ENCODE results near the gene ACP4.
"Not testable (repeated sequence)": the region's sequence is repeated elsewhere in the genome, so short reads cannot be mapped to it uniquely, and the experiment has no call there.

The ACP4 gene

GRCh38 chr19:50811622-50812238 lies 21.5 kb downstream of the ACP4 start:
- not testable (repeated sequence) for H3K4me3 ChIP-seq (ENCODE audit: insufficient read depth, low read depth, low read length); H3K36me3 ChIP-seq (ENCODE audit: control insufficient read depth, insufficient read depth, low read length); H3K27ac ChIP-seq (ENCODE audit: insufficient read depth, low read depth, low read length, poor library complexity, severe bottlenecking); H3K4me1 ChIP-seq (ENCODE audit: control insufficient read depth, insufficient read depth, low read length); H3K9me3 ChIP-seq (ENCODE audit: control insufficient read depth, low read length)
- 70 to 73% methylated on average over 3 of the region's 3 CpGs for WGBS, 2 experiments
- peaks cover 22% of the 10 kb centered on the region for H3K27me3 ChIP-seq (ENCODE audit: control insufficient read depth, insufficient read depth, low read length, poor library complexity, severe bottlenecking)

- H3K27me3 ChIP-seq (ENCODE audit: control insufficient read depth, insufficient read depth, low read length, poor library complexity, severe bottlenecking) = peaks cover 26% of the 10 kb centered on the region
- 68 to 71% methylated on average over 3 of the region's 3 CpGs for WGBS, 2 experiments
- H3K9me3 ChIP-seq (ENCODE audit: control insufficient read depth, low read length) = no peaks in the 10 kb centered on the region
- H3K4me3 ChIP-seq (ENCODE audit: insufficient read depth, low read depth, low read length) = no peak overlapping the region
- no peak overlapping the region for H3K27ac ChIP-seq (ENCODE audit: insufficient read depth, low read depth, low read length, poor library complexity, severe bottlenecking)
- H3K4me1 ChIP-seq (ENCODE audit: control insufficient read depth, insufficient read depth, low read length) = no peaks in the 10 kb centered on the region
- H3K36me3 ChIP-seq (ENCODE audit: control insufficient read depth, insufficient read depth, low read length) = no peaks in the 10 kb centered on the region
Measured at GRCh38 chr19:50812474-50812873, 22.3 kb downstream of the ACP4 start.

GRCh38 chr19:50814883-50815282 lies 24.7 kb downstream of the ACP4 start:
- no peaks in the 10 kb centered on the region for H3K9me3 ChIP-seq (ENCODE audit: control insufficient read depth, low read length)
- H3K27ac ChIP-seq (ENCODE audit: insufficient read depth, low read depth, low read length, poor library complexity, severe bottlenecking) = no peak overlapping the region
- WGBS, 2 experiments = 82 to 88% methylated on average over 5 of the region's 5 CpGs
- peaks cover 43% of the 10 kb centered on the region for H3K27me3 ChIP-seq (ENCODE audit: control insufficient read depth, insufficient read depth, low read length, poor library complexity, severe bottlenecking)
- H3K4me3 ChIP-seq (ENCODE audit: insufficient read depth, low read depth, low read length) = no peak overlapping the region
- peaks cover 5% of the 10 kb centered on the region for H3K4me1 ChIP-seq (ENCODE audit: control insufficient read depth, insufficient read depth, low read length)
- H3K36me3 ChIP-seq (ENCODE audit: control insufficient read depth, insufficient read depth, low read length) = no peaks in the 10 kb centered on the region

- Histone ChIP-seq H3K9me3 (ENCODE audit: control insufficient read depth, low read length) (no peaks in the 10 kb centered on the region), H3K4me3 (ENCODE audit: insufficient read depth, low read depth, low read length) (no peak overlapping the region), H3K27ac (ENCODE audit: insufficient read depth, low read depth, low read length, poor library complexity, severe bottlenecking) (no peak overlapping the region), H3K36me3 (ENCODE audit: control insufficient read depth, insufficient read depth, low read length) (no peaks in the 10 kb centered on the region), H3K4me1 (ENCODE audit: control insufficient read depth, insufficient read depth, low read length) (peaks cover 5% of the 10 kb centered on the region), H3K27me3 (ENCODE audit: control insufficient read depth, insufficient read depth, low read length, poor library complexity, severe bottlenecking) (peaks cover 45% of the 10 kb centered on the region)
- 91 to 96% methylated on average over 1 of the region's 1 CpG for WGBS, 2 experiments
Measured at GRCh38 chr19:50815439-50815838, 25.2 kb downstream of the ACP4 start.

- peaks cover 69% of the 10 kb centered on the region for H3K27me3 ChIP-seq (ENCODE audit: control insufficient read depth, insufficient read depth, low read length, poor library complexity, severe bottlenecking)
Measured at GRCh38 chr19:50817941-50818858, 28.0 kb downstream of the ACP4 start.

GRCh38 chr19:50818859-50819472 lies 28.8 kb downstream of the ACP4 start:
- H3K9me3 ChIP-seq (ENCODE audit: control insufficient read depth, low read length) = no peaks in the 10 kb centered on the region
- peaks cover 70% of the 10 kb centered on the region for H3K27me3 ChIP-seq (ENCODE audit: control insufficient read depth, insufficient read depth, low read length, poor library complexity, severe bottlenecking)
- H3K4me1 ChIP-seq (ENCODE audit: control insufficient read depth, insufficient read depth, low read length) = peaks cover 5% of the 10 kb centered on the region
- no peaks in the 10 kb centered on the region for H3K36me3 ChIP-seq (ENCODE audit: control insufficient read depth, insufficient read depth, low read length)
- H3K27ac ChIP-seq (ENCODE audit: insufficient read depth, low read depth, low read length, poor library complexity, severe bottlenecking) = no peak overlapping the region
- H3K4me3 ChIP-seq (ENCODE audit: insufficient read depth, low read depth, low read length) = no peak overlapping the region
- 86 to 88% methylated on average over 12 of the region's 12 CpGs for WGBS, 2 experiments

More at GRCh38 chr19:50817941-50818858, 28.0 kb downstream of the ACP4 start:
- Histone ChIP-seq H3K4me1 (ENCODE audit: control insufficient read depth, insufficient read depth, low read length) (peaks cover 5% of the 10 kb centered on the region), H3K36me3 (ENCODE audit: control insufficient read depth, insufficient read depth, low read length) (no peaks in the 10 kb centered on the region), H3K27ac (ENCODE audit: insufficient read depth, low read depth, low read length, poor library complexity, severe bottlenecking) (no peak overlapping the region), H3K4me3 (ENCODE audit: insufficient read depth, low read depth, low read length) (peak overlapping the region; percentile 41), H3K9me3 (ENCODE audit: control insufficient read depth, low read length) (no peaks in the 10 kb centered on the region)
- 24 to 25% methylated on average over 52 of the region's 52 CpGs for WGBS, 2 experiments

- H3K36me3 ChIP-seq (ENCODE audit: control insufficient read depth, insufficient read depth, low read length) = no peaks in the 10 kb centered on the region
- no peak overlapping the region for H3K27ac ChIP-seq (ENCODE audit: insufficient read depth, low read depth, low read length, poor library complexity, severe bottlenecking)
- H3K27me3 ChIP-seq (ENCODE audit: control insufficient read depth, insufficient read depth, low read length, poor library complexity, severe bottlenecking) = peaks cover 70% of the 10 kb centered on the region
- peaks cover 5% of the 10 kb centered on the region for H3K4me1 ChIP-seq (ENCODE audit: control insufficient read depth, insufficient read depth, low read length)
- H3K9me3 ChIP-seq (ENCODE audit: control insufficient read depth, low read length) = no peaks in the 10 kb centered on the region
- WGBS, 2 experiments = 68% methylated on average over 8 of the region's 8 CpGs
- no peak overlapping the region for H3K4me3 ChIP-seq (ENCODE audit: insufficient read depth, low read depth, low read length)
Measured at GRCh38 chr19:50819636-50820035, 29.4 kb downstream of the ACP4 start.

GRCh38 chr19:50820086-50820485 lies 29.9 kb downstream of the ACP4 start:
- no peaks in the 10 kb centered on the region for H3K9me3 ChIP-seq (ENCODE audit: control insufficient read depth, low read length)
- no peak overlapping the region for H3K27ac ChIP-seq (ENCODE audit: insufficient read depth, low read depth, low read length, poor library complexity, severe bottlenecking)
- H3K27me3 ChIP-seq (ENCODE audit: control insufficient read depth, insufficient read depth, low read length, poor library complexity, severe bottlenecking) = peaks cover 70% of the 10 kb centered on the region
- WGBS, 2 experiments = 35 to 37% methylated on average over 15 of the region's 15 CpGs
- no peak overlapping the region for H3K4me3 ChIP-seq (ENCODE audit: insufficient read depth, low read depth, low read length)
- no peaks in the 10 kb centered on the region for H3K36me3 ChIP-seq (ENCODE audit: control insufficient read depth, insufficient read depth, low read length)
- peaks cover 5% of the 10 kb centered on the region for H3K4me1 ChIP-seq (ENCODE audit: control insufficient read depth, insufficient read depth, low read length)

- no peaks in the 10 kb centered on the region for H3K9me3 ChIP-seq (ENCODE audit: control insufficient read depth, low read length)
- H3K27ac ChIP-seq (ENCODE audit: insufficient read depth, low read depth, low read length, poor library complexity, severe bottlenecking) = no peak overlapping the region
- H3K4me1 ChIP-seq (ENCODE audit: control insufficient read depth, insufficient read depth, low read length) = peaks cover 5% of the 10 kb centered on the region
- no peak overlapping the region for H3K4me3 ChIP-seq (ENCODE audit: insufficient read depth, low read depth, low read length)
- H3K27me3 ChIP-seq (ENCODE audit: control insufficient read depth, insufficient read depth, low read length, poor library complexity, severe bottlenecking) = peaks cover 67% of the 10 kb centered on the region
- H3K36me3 ChIP-seq (ENCODE audit: control insufficient read depth, insufficient read depth, low read length) = no peaks in the 10 kb centered on the region
- 18 to 19% methylated on average over 21 of the region's 21 CpGs for WGBS, 2 experiments
Measured at GRCh38 chr19:50820549-50821247, 30.5 kb downstream of the ACP4 start.

GRCh38 chr19:50821248-50821612 lies 31.0 kb downstream of the ACP4 start:
- Histone ChIP-seq H3K9me3 (ENCODE audit: control insufficient read depth, low read length) (no peaks in the 10 kb centered on the region), H3K27ac (ENCODE audit: insufficient read depth, low read depth, low read length, poor library complexity, severe bottlenecking) (no peak overlapping the region), H3K4me1 (ENCODE audit: control insufficient read depth, insufficient read depth, low read length) (peaks cover 5% of the 10 kb centered on the region), H3K36me3 (ENCODE audit: control insufficient read depth, insufficient read depth, low read length) (no peaks in the 10 kb centered on the region), H3K27me3 (ENCODE audit: control insufficient read depth, insufficient read depth, low read length, poor library complexity, severe bottlenecking) (peaks cover 64% of the 10 kb centered on the region), H3K4me3 (ENCODE audit: insufficient read depth, low read depth, low read length) (no peak overlapping the region)
- WGBS, 2 experiments = 78 to 84% methylated on average over 4 of the region's 4 CpGs
